Gastroesophageal sphincter (tissue), 4 donors: ENCODE data around the gene PPM1J. TPM values are rescaled to one million over a fixed set of nuclear protein-coding genes. Genes with fewer than 3 reads are reported as not detected.

Source experiments
- ATAC-seq: fragments of 150-250 bp; one replicate; pipeline ENCODE4 v1.9.1; 2016; ENCODE audit warnings: mild to moderate bottlenecking, moderate library complexity
- H3K27ac ChIP-seq, 4 donors: fragments of 200-600 bp; sonication (generic) in 3 of 4; 1 replicate in 3 of 4; 2 replicates in 1 of 4; pipeline ENCODE4 v1.5.1; 2016 to 2019
- H3K27me3 ChIP-seq: fragments of 200-600 bp; sonication (generic); one replicate; pipeline ENCODE4 v1.5.1; 2019
- H3K36me3 ChIP-seq, 2 donors: fragments of 200-600 bp; sonication (generic); one replicate each; pipeline ENCODE4 v1.5.1; 2019; ENCODE audit warnings: control low read depth in 1 of 2
- H3K4me1 ChIP-seq, 3 donors: fragments of 200-600 bp; sonication (generic); 1 replicate in 2 of 3; 2 replicates in 1 of 3; pipeline ENCODE4 v1.5.1; 2016 to 2019; ENCODE audit warnings: control low read depth in 2 of 3
- H3K4me3 ChIP-seq, 2 donors: fragments of 200-600 bp; sonication (generic); one replicate each; pipeline ENCODE4 v1.5.1; 2019; ENCODE audit warnings: mild to moderate bottlenecking in 1 of 2, moderate library complexity in 1 of 2
- H3K9me3 ChIP-seq, 3 donors: fragments of 200-600 bp; sonication (generic); one replicate each; pipeline ENCODE4 v1.5.1; 2017 to 2019; ENCODE audit warnings: control low read depth in 2 of 3
- CTCF ChIP-seq, 4 experiments: fragments of 200-600 bp in 2 of 4; fragments of 450-650 bp in 2 of 4; sonication (generic) in 1 of 4; IDR thresholded peaks; one replicate each; pipeline ENCODE4 v1.5.1; 2017 to 2019; ENCODE audit warnings: antibody characterized with exemption in 4 of 4, mild to moderate bottlenecking in 2 of 4, moderate library complexity in 2 of 4
- EP300 ChIP-seq: sonication (generic); formaldehyde crosslinking; IDR thresholded peaks from one replicate; pipeline ENCODE4 v1.6.1; 2017; ENCODE audit warnings: antibody characterized with exemption, mild to moderate bottlenecking
- POLR2A ChIP-seq, 2 donors: fragments of 450-650 bp; IDR thresholded peaks; one replicate each; pipeline ENCODE4 v1.6.1; 2017; ENCODE audit warnings: antibody characterized with exemption in 2 of 2, mild to moderate bottlenecking in 2 of 2, moderate library complexity in 1 of 2
- POLR2AphosphoS5 ChIP-seq: sonication (generic); formaldehyde crosslinking; IDR thresholded peaks from one replicate; pipeline ENCODE4 v1.6.1; 2017; ENCODE audit warnings: antibody characterized with exemption
- WGBS, 2 donors: methylation state at CpG; one replicate each; pipeline ENCODE4 v1.1.5; 2018; ENCODE audit warnings: low coverage in 1 of 2; 5-methylcytosine and 5-hydroxymethylcytosine counted together
- total RNA-seq, 4 donors: library from RNA; depleted of rRNA; stranded (reverse); fragments of >200 nt; gene quantifications; one replicate each; pipeline ENCODE4 v1.1.0, GENCODE V29; 2016

The PPM1J gene
- total RNA-seq, 4 donors from 2014 or later = 0.35 to 2.8 (median 1.7) TPM

GRCh38 chr1:112701227-112702066 is 13.7 kb downstream of the PPM1J start:
- H3K9me3 ChIP-seq = no peaks in the 10 kb centered on the region
- peak overlapping the region; percentile 67 to 100 (median 94) for H3K27ac ChIP-seq
- TF ChIP-seq POLR2AphosphoS5 (no peak), CTCF (IDR thresholded peaks at IDR 0.05) (no peak), EP300 (no peak), POLR2A (IDR thresholded peaks at IDR 0.05) (no peak)
- 51 to 63% methylated on average over 5 to 16 of the region's 17 CpGs for WGBS, 2 donors
- H3K4me1 ChIP-seq = peaks cover 5 to 90% (median 63%) of the 10 kb centered on the region in 3 donors
- peaks cover 0 to 57% of the 10 kb centered on the region in 2 donors for H3K36me3 ChIP-seq
- ATAC-seq = no peak
- no peaks in the 10 kb centered on the region for H3K27me3 ChIP-seq
- H3K4me3 ChIP-seq = no peak overlapping the region

GRCh38 chr1:112700290-112701226 is 14.6 kb downstream of the PPM1J start:
- peaks cover 0 to 65% of the 10 kb centered on the region in 2 donors for H3K36me3 ChIP-seq
- H3K27ac ChIP-seq = peak overlapping the region; percentile 67 to 100 (median 94)
- TF ChIP-seq EP300 (no peak), CTCF (IDR thresholded peaks at IDR 0.05) (peak in 1 of 4 experiments; percentile 34), POLR2AphosphoS5 (peak; percentile 71), POLR2A (IDR thresholded peaks at IDR 0.05) (peak in 1 of 2 donors; percentile 3)
- WGBS, 2 donors = no CpG with 5 or more reads among the region's 7 CpGs
- H3K4me1 ChIP-seq = peaks cover 5 to 84% (median 61%) of the 10 kb centered on the region in 3 donors
- peak; percentile 85 for ATAC-seq
- no peaks in the 10 kb centered on the region for H3K27me3 ChIP-seq
- no peaks in the 10 kb centered on the region for H3K9me3 ChIP-seq
- no peak overlapping the region for H3K4me3 ChIP-seq

GRCh38 chr1:112699425-112700144 is 15.5 kb downstream of the PPM1J start:
- Histone ChIP-seq H3K9me3 (no peaks in the 10 kb centered on the region), H3K27me3 (no peaks in the 10 kb centered on the region), H3K4me1 (peaks cover 5 to 74% (median 58%) of the 10 kb centered on the region in 3 donors), H3K27ac (peak overlapping the region; percentile 67 to 100 (median 94)), H3K4me3 (no peak overlapping the region), H3K36me3 (peaks cover 0 to 75% of the 10 kb centered on the region in 2 donors)
- no peak for ATAC-seq
- TF ChIP-seq POLR2AphosphoS5 = peak; percentile 17
- no peak for TF ChIP-seq EP300
- 70 to 77% methylated on average over 4 to 8 of the region's 13 CpGs for WGBS, 2 donors

- no peaks in the 10 kb centered on the region for H3K27me3 ChIP-seq
- H3K27ac ChIP-seq = peak overlapping the region in 3 of 4 donors; percentile 93 to 100 (median 96)
- TF ChIP-seq POLR2AphosphoS5 = no peak
- no peak for TF ChIP-seq POLR2A (IDR thresholded peaks at IDR 0.05)
- TF ChIP-seq EP300 = no peak
- TF ChIP-seq CTCF (IDR thresholded peaks at IDR 0.05) = no peak
- H3K36me3 ChIP-seq = peaks cover 0 to 83% of the 10 kb centered on the region in 2 donors
- no peaks in the 10 kb centered on the region for H3K9me3 ChIP-seq
- WGBS, 2 donors = 65% methylated on average over 8 of the region's 17 CpGs; no CpG with 5 or more reads in 1 of the 2 donors
- H3K4me3 ChIP-seq = no peak overlapping the region
- no peak for ATAC-seq
- peaks cover 5 to 65% (median 48%) of the 10 kb centered on the region in 3 donors for H3K4me1 ChIP-seq
Observed at GRCh38 chr1:112698366-112699310, 16.5 kb downstream of the PPM1J start.
